SK-N-SH (cell line): ENCODE measurements around the gene PDLIM5. TPM values are rescaled to one million over a fixed set of nuclear protein-coding genes. Genes with fewer than 3 reads are reported as not detected.
A peak's percentile ranks its signal among the peaks of the same experiment; 100 is the strongest.

Experiments
- CTCF ChIA-PET: fragments of 300-600, 350-600 bp; formaldehyde crosslinking; extraction: SDS; loops from one replicate; lab custom pipeline; 2021; lab: Yijun Ruan, JAX
- POLR2A ChIA-PET: fragments of 350-600 bp; sonication (Branson Sonifier 250); formaldehyde crosslinking; extraction: SDS; loops from one replicate; lab custom pipeline; 2020; ENCODE audit warnings: antibody characterized with exemption, inconsistent platforms; lab: Yijun Ruan, JAX
- DNase-seq: peaks from one replicate; pipeline ENCODE4 v3.0.0; 2012
- H2AFZ ChIP-seq: fragments of 200-600 bp; sonication (generic); 2 replicates; pipeline ENCODE4 v1.8.1; 2016; ENCODE audit warnings: antibody characterized with exemption, mild to moderate bottlenecking, low read depth
- H3F3A ChIP-seq: fragments of 200-600 bp; sonication (generic); replicated peaks from 2 replicates; pipeline ENCODE3; 2016; ENCODE audit warnings: antibody characterized with exemption, mild to moderate bottlenecking; ENCODE audit not compliant: insufficient read depth
- H3K27ac ChIP-seq, 2 experiments: fragments of 200-500 bp in 1 of 2; fragments of 200-600 bp in 1 of 2; sonication (Bioruptor generic) in 1 of 2; sonication (generic), shearing (Covaris generic) in 1 of 2; 2 replicates each; pipeline versions ENCODE4 v1.5.1 to v1.6.1; 2014 to 2016; ENCODE audit warnings: low read depth in 2 of 2, inconsistent platforms in 1 of 2, low read length in 1 of 2, mild to moderate bottlenecking in 1 of 2, mixed read lengths in 1 of 2
- H3K27me3 ChIP-seq: fragments of 200-600 bp; sonication (generic), shearing (Covaris generic); 2 replicates; pipeline ENCODE4 v1.6.1; 2016; ENCODE audit warnings: mixed run types; ENCODE audit not compliant: insufficient read depth
- H3K36me3 ChIP-seq, 2 experiments: fragments of 200-500 bp in 1 of 2; fragments of 200-600 bp in 1 of 2; sonication (Bioruptor generic) in 1 of 2; sonication (generic) in 1 of 2; replicated peaks in 1 of 2; 2 replicates each; pipeline versions ENCODE3 to v1.5.1; 2014 to 2016; ENCODE audit warnings: low read length in 1 of 2, mild to moderate bottlenecking in 1 of 2; ENCODE audit not compliant: insufficient read depth in 2 of 2, control insufficient read depth in 1 of 2
- H3K4me1 ChIP-seq, 2 experiments: fragments of 200-500 bp in 1 of 2; fragments of 200-600 bp in 1 of 2; sonication (Bioruptor generic) in 1 of 2; sonication (generic), shearing (Covaris generic) in 1 of 2; 2 replicates each; pipeline versions ENCODE4 v1.5.1 to v1.6.1; 2014 to 2016; ENCODE audit warnings: low read depth in 1 of 2, low read length in 1 of 2, mixed run types in 1 of 2; ENCODE audit not compliant: insufficient read depth in 2 of 2, control insufficient read depth in 1 of 2
- H3K4me2 ChIP-seq: fragments of 200-600 bp; sonication (generic), shearing (Covaris generic); 2 replicates; pipeline ENCODE4 v1.6.1; 2017; ENCODE audit warnings: mixed run types
- H3K4me3 ChIP-seq, 2 experiments: fragments of 200-500 bp in 1 of 2; fragments of 200-600 bp in 1 of 2; sonication (Bioruptor generic) in 1 of 2; sonication (generic), shearing (Covaris generic) in 1 of 2; 2 replicates each; pipeline versions ENCODE4 v1.5.1 to v1.8.1; 2014 to 2016; ENCODE audit warnings: low read depth in 2 of 2, inconsistent platforms in 1 of 2, low read length in 1 of 2, mild to moderate bottlenecking in 1 of 2, mixed read lengths in 1 of 2, moderate library complexity in 1 of 2
- H3K79me2 ChIP-seq: fragments of 200-600 bp; sonication (generic); 2 replicates; pipeline ENCODE4 v1.8.1; 2017; ENCODE audit warnings: mild to moderate bottlenecking; ENCODE audit not compliant: insufficient read depth
- H3K9ac ChIP-seq: fragments of 200-600 bp; sonication (generic); 2 replicates; pipeline ENCODE4 v1.6.1; 2017; ENCODE audit warnings: mixed run types
- H3K9me2 ChIP-seq: fragments of 200-600 bp; sonication (generic); 2 replicates; pipeline ENCODE4 v1.6.1; 2017; ENCODE audit warnings: mixed run types
- H3K9me3 ChIP-seq: fragments of 200-600 bp; sonication (generic); 2 replicates; pipeline ENCODE4 v1.6.1; 2017; ENCODE audit warnings: mixed run types, mild to moderate bottlenecking, moderate library complexity
- H4K20me1 ChIP-seq: fragments of 200-600 bp; sonication (generic); 2 replicates; pipeline ENCODE4 v1.6.1; 2017; ENCODE audit warnings: mild to moderate bottlenecking, mixed run types; ENCODE audit not compliant: insufficient read depth
- ELF1 ChIP-seq: IDR thresholded peaks from 2 replicates; pipeline ENCODE4 v1.4.0; 2012
- EP300 ChIP-seq, 2 experiments: IDR thresholded peaks; 2 replicates each; pipeline versions ENCODE4 v1.4.0 to v1.6.1; 2012; ENCODE audit warnings: borderline replicate concordance in 1 of 2, low read depth in 1 of 2, low read length in 1 of 2
- FOXM1 ChIP-seq: IDR thresholded peaks from 2 replicates; pipeline ENCODE4 v1.4.0; 2012; ENCODE audit warnings: low read depth, mild to moderate bottlenecking
- GABPA ChIP-seq: IDR thresholded peaks from 2 replicates; pipeline ENCODE4 v1.4.0; 2012; ENCODE audit warnings: low read depth, mild to moderate bottlenecking
- GATA2 ChIP-seq: sonication (generic); formaldehyde crosslinking; IDR thresholded peaks from 2 replicates; pipeline ENCODE4 v1.5.0; 2020; ENCODE audit warnings: mild to moderate bottlenecking, missing genetic modification reagents
- IRF3 ChIP-seq: fragments of 150-350 bp; IDR thresholded peaks from 2 replicates; pipeline ENCODE4 v1.6.1; 2016; ENCODE audit warnings: mild to moderate bottlenecking, low read depth, low read length
- MEF2A ChIP-seq: IDR thresholded peaks from 2 replicates; pipeline ENCODE4 v1.4.0; 2012; ENCODE audit warnings: low read depth, borderline replicate concordance
- MXI1 ChIP-seq: IDR thresholded peaks from 2 replicates; pipeline ENCODE4 v1.6.1; 2012; ENCODE audit warnings: mild to moderate bottlenecking, low read depth, low read length, improper control_type of control experiment
- NRF1 ChIP-seq: IDR thresholded peaks from 2 replicates; pipeline ENCODE4 v1.6.1; 2012; ENCODE audit warnings: low read depth, mild to moderate bottlenecking, low read length
- PBX3 ChIP-seq: IDR thresholded peaks from 2 replicates; pipeline ENCODE4; 2012
- POLR2AphosphoS5 ChIP-seq: IDR thresholded peaks from 2 replicates; pipeline ENCODE4 v1.6.1; 2012; ENCODE audit warnings: low read depth, low read length
- RAD21 ChIP-seq: IDR thresholded peaks from 2 replicates; pipeline ENCODE4 v1.6.1; 2012; ENCODE audit warnings: mild to moderate bottlenecking, low read length
- RCOR1 ChIP-seq: fragments of 150-350 bp; IDR thresholded peaks from 2 replicates; pipeline ENCODE4 v1.6.1; 2017; ENCODE audit warnings: antibody characterized with exemption, low read length
- REST ChIP-seq: IDR thresholded peaks from 2 replicates; pipeline ENCODE4 v1.6.1; 2012; ENCODE audit warnings: mild to moderate bottlenecking, low read depth, low read length, moderate library complexity
- RFX5 ChIP-seq: IDR thresholded peaks from 2 replicates; pipeline ENCODE4 v1.6.1; 2012; ENCODE audit warnings: mild to moderate bottlenecking, improper control_type of control experiment, low read length
- SIN3A ChIP-seq: IDR thresholded peaks from 2 replicates; pipeline ENCODE4 v1.6.1; 2012; ENCODE audit warnings: low read depth, mild to moderate bottlenecking, low read length, moderate library complexity, borderline replicate concordance
- SMC3 ChIP-seq: IDR thresholded peaks from 2 replicates; pipeline ENCODE4 v1.6.1; 2012; ENCODE audit warnings: low read depth, low read length, improper control_type of control experiment
- TAF1 ChIP-seq: IDR thresholded peaks from 2 replicates; pipeline ENCODE4 v1.6.1; 2012; ENCODE audit warnings: low read depth, mild to moderate bottlenecking, low read length, moderate library complexity, borderline replicate concordance
- TCF12 ChIP-seq: IDR thresholded peaks from 2 replicates; pipeline ENCODE4 v1.4.0; 2012
- TEAD4 ChIP-seq: IDR thresholded peaks from 2 replicates; pipeline ENCODE4 v1.4.0; 2012; ENCODE audit warnings: mild to moderate bottlenecking, borderline replicate concordance; ENCODE audit not compliant: insufficient read depth
- WGBS: methylation state at CpG from one replicate; pipeline ENCODE4 v1.1.6; 2017; ENCODE audit warnings: low lambda C conversion rate; 5-methylcytosine and 5-hydroxymethylcytosine counted together
- polyA plus RNA-seq, 3 experiments: library from polyadenylated mRNA; depleted of rRNA; stranded (reverse); fragments of >200 nt; gene quantifications; 2 replicates each; pipeline ENCODE4 v1.2.3, GENCODE V29; 2012
- TF ChIP-seq, protein P1 (sequence below): fragments of 150-350 bp; IDR thresholded peaks from 2 replicates; pipeline ENCODE4 v1.6.1; 2017; ENCODE audit warnings: antibody characterized with exemption, low read length, low read depth, borderline replicate concordance
- TF ChIP-seq, protein P2 (sequence below): IDR thresholded peaks from 2 replicates; pipeline ENCODE4 v1.4.0; 2012; ENCODE audit warnings: low read depth

PDLIM5 gene, protein sequence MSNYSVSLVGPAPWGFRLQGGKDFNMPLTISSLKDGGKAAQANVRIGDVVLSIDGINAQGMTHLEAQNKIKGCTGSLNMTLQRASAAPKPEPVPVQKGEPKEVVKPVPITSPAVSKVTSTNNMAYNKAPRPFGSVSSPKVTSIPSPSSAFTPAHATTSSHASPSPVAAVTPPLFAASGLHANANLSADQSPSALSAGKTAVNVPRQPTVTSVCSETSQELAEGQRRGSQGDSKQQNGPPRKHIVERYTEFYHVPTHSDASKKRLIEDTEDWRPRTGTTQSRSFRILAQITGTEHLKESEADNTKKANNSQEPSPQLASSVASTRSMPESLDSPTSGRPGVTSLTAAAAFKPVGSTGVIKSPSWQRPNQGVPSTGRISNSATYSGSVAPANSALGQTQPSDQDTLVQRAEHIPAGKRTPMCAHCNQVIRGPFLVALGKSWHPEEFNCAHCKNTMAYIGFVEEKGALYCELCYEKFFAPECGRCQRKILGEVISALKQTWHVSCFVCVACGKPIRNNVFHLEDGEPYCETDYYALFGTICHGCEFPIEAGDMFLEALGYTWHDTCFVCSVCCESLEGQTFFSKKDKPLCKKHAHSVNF
- 36.7 and 39.2 TPM in 2 replicates for polyA plus RNA-seq (2012; rRNA removed)
- 24.7 and 31.6 TPM in 2 replicates for polyA plus RNA-seq (2012; cell fraction: cytosol; rRNA removed)
- 31.7 and 51.1 TPM in 2 replicates for polyA plus RNA-seq (2012; cell fraction: nucleus; rRNA removed)

DNA sequence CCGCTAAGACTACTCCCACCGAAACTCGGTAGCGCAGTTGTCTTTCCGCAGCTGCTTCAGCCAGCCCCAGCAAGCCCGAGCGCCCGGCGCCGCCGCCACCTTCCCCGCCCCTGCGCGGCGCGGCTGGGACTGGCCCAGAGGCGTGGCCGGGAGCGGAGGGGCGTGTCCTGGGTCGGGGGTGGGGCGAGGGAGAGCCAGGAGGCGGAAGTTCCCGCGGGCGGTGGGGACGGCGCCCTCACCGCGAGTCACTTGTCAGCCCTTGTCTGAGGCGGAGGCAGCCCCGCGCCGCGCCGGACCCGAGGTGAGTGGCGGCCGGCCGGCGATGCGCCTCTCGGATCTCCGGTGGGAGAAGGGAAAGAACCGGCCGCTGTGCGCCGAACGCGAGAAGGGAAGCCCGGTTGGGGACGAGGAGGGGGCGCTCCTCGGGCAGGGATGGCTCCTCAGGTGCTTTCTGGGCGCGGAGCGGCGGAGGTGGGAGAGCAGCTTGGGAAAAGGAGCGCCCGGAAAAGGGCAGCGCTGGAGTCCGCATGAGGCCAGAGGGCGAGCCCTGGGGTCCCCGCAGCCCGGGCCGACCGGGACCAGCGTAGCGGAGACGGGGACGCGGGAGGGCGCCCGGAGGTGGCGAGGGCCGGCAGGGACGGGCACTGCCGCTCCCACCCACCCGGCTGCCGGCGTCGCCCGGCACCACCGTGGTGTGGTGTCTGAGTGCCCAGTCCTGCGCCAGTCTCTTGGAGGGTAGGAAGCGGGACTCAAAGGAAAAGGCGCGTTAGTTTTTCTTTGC is at the start of gene PDLIM5:
PDLIM5 (plus strand) TSS at position 248 of the 781 bp plus-strand sequence. CDS start 3,347 bp downstream, outside the sequence.
- Histone ChIP-seq H4K20me1 (peaks cover 23% of the 10 kb centered on the region), H3K9ac (peak within 1 kb of the TSS; percentile 85), H3K4me2 (peak within 1 kb of the TSS; percentile 86), H3K4me1 (peaks cover 5 to 18% of the 10 kb centered on the region in 2 experiments; a peak in 3 of 4 replicates), H3F3A (peaks cover 9% of the 10 kb centered on the region), H3K9me2 (no peaks in the 10 kb centered on the region), H2AFZ (peak within 1 kb of the TSS; percentile 92), H3K36me3 (peaks cover 13 to 18% of the 10 kb centered on the region in 2 experiments), H3K79me2 (peaks cover 52% of the 10 kb centered on the region), H3K27ac (peak within 1 kb of the TSS; percentile 73 to 84), H3K9me3 (no peaks in the 10 kb centered on the region), H3K4me3 (peak within 1 kb of the TSS; percentile 86 to 93), H3K27me3 (no peaks in the 10 kb centered on the region)
- ChIA-PET POLR2A (no interaction called here), CTCF (interaction anchor here (0.6 to 2.2 kb wide), 4 partner anchors 19 to 295 kb away, joined by 3 to 6 read pairs (median 4); no protein-coding TSS in a partner anchor)
- peak; percentile 98 for DNase-seq
- 0% methylated on average over 33 of the region's 88 CpGs for WGBS
- TF ChIP-seq FOXM1 (0 out of 2 replicates have a peak, but pooled peaks have one; percentile 26), PBX3 (peak; percentile 27; the same call in 1 of the 2 replicates), IRF3 (no peak), TCF12 (no peak), POLR2AphosphoS5 (peak; percentile 69), SIN3A (peak; percentile 37; the same call in 1 of the 2 replicates), GATA2 (no peak), RCOR1 (0 out of 2 replicates have a peak, but pooled peaks have one; percentile 13), RAD21 (no peak), MXI1 (peak; percentile 64; the same call in 1 of the 2 replicates), NRF1 (peak; percentile 58), EP300 (IDR thresholded peaks at IDR 0.05; ENCODE audit: borderline replicate concordance in 1 of 2, low read depth in 1 of 2, low read length in 1 of 2) (0 out of 4 replicates have a peak, but pooled peaks of 1 of the 2 experiments have one; percentile 6), GABPA (peak; percentile 47; the same call in 1 of the 2 replicates), RFX5 (no peak), TEAD4 (no peak), ELF1 (peak; percentile 73), REST (0 out of 2 replicates have a peak, but pooled peaks have one; percentile 7), TAF1 (peak; percentile 87), SMC3 (no peak), MEF2A (no peak)
- TF ChIP-seq, protein P1, sequence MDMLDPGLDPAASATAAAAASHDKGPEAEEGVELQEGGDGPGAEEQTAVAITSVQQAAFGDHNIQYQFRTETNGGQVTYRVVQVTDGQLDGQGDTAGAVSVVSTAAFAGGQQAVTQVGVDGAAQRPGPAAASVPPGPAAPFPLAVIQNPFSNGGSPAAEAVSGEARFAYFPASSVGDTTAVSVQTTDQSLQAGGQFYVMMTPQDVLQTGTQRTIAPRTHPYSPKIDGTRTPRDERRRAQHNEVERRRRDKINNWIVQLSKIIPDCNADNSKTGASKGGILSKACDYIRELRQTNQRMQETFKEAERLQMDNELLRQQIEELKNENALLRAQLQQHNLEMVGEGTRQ = no peak
- TF ChIP-seq, protein P2, sequence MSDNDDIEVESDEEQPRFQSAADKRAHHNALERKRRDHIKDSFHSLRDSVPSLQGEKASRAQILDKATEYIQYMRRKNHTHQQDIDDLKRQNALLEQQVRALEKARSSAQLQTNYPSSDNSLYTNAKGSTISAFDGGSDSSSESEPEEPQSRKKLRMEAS = peak; percentile 24; the same call in 1 of the 2 replicates
